Measurements from ENCODE around the gene USP40.
A peak's percentile ranks its signal among the peaks of the same experiment; 100 is the strongest.

Gene USP40

GRCh38 chr2:233566141-233566956 lies at the start of gene USP40 (continued):
- TF ChIP-seq ZNF645 (tag by site-specific recombination; IDR thresholded peaks at IDR 0.05) (no peak), ZNF426 (tag by site-specific recombination; IDR thresholded peaks at IDR 0.05) (no peak), OSR2 (tag by site-specific recombination; IDR thresholded peaks at IDR 0.05) (no peak), ZBTB26 (tag by site-specific recombination; optimal IDR thresholded peaks at IDR 0.05) (peak; percentile 33), PRDM1 (tag by site-specific recombination; IDR thresholded peaks at IDR 0.05) (no peak), ZNF223 (tag by site-specific recombination; IDR thresholded peaks at IDR 0.05) (no peak), ZNF626 (tag by site-specific recombination; IDR thresholded peaks at IDR 0.05) (no peak), ZNF707 (tag by site-specific recombination; IDR thresholded peaks at IDR 0.05) (no peak), ZNF510 (tag by site-specific recombination; IDR thresholded peaks at IDR 0.05; ENCODE audit: insufficient replicate concordance) (no peak), KLF7 (tag by site-specific recombination; IDR thresholded peaks at IDR 0.05; ENCODE audit: borderline replicate concordance) (peak; percentile 33; the same call in 1 of the 2 replicates), ZNF423 (tag by site-specific recombination; IDR thresholded peaks at IDR 0.05) (no peak), ZNF704 (tag by site-specific recombination; IDR thresholded peaks at IDR 0.05) (no peak), ZNF202 (tag by site-specific recombination; IDR thresholded peaks at IDR 0.05; ENCODE audit: borderline replicate concordance) (no peak), ZNF521 (tag by site-specific recombination; IDR thresholded peaks at IDR 0.05) (no peak), ZNF501 (tag by site-specific recombination; IDR thresholded peaks at IDR 0.05) (peak; percentile 75; the same call in 1 of the 2 replicates), ZNF624 (tag by site-specific recombination; IDR thresholded peaks at IDR 0.05) (no peak), ZNF433 (tag by site-specific recombination; IDR thresholded peaks at IDR 0.05; ENCODE audit: low read depth) (no peak), BCL11B (tag by site-specific recombination; IDR thresholded peaks at IDR 0.05; ENCODE audit: low read depth) (no peak), ZNF654 (tag by site-specific recombination; IDR thresholded peaks at IDR 0.05; ENCODE audit: low read depth) (no peak), BCL11A (tag by site-specific recombination; IDR thresholded peaks at IDR 0.05; ENCODE audit: low read depth) (no peak), ZNF416 (tag by site-specific recombination; IDR thresholded peaks at IDR 0.05) (no peak), ZNF146 (tag by site-specific recombination; IDR thresholded peaks at IDR 0.05) (no peak), ZNF23 (tag by site-specific recombination; IDR thresholded peaks at IDR 0.05; ENCODE audit: borderline replicate concordance) (no peak), ZFP37 (tag by site-specific recombination; IDR thresholded peaks at IDR 0.05) (peak; percentile 79), ZNF488 (tag by site-specific recombination; IDR thresholded peaks at IDR 0.05) (no peak), ZNF561 (tag by site-specific recombination; IDR thresholded peaks at IDR 0.05; ENCODE audit: borderline replicate concordance) (no peak), ZBTB6 (tag by site-specific recombination; IDR thresholded peaks at IDR 0.05) (peak; percentile 79), PRDM4 (tag by site-specific recombination; IDR thresholded peaks at IDR 0.05) (no peak), YY1 (tag by site-specific recombination; IDR thresholded peaks at IDR 0.05) (peak; percentile 88), ZNF157 (tag by site-specific recombination; IDR thresholded peaks at IDR 0.05) (no peak), KLF10 (tag by site-specific recombination; IDR thresholded peaks at IDR 0.05) (peak; percentile 59; the same call in 1 of the 2 replicates), OVOL3 (tag by site-specific recombination; IDR thresholded peaks at IDR 0.05) (no peak), ZNF211 (tag by site-specific recombination; IDR thresholded peaks at IDR 0.05; ENCODE audit: low read depth) (no peak)

Measured in HEK293 (cell line).